HG03175 (cell line): ENCODE data around the gene DMD.
"Not testable (repeated sequence)": the region's sequence is repeated elsewhere in the genome, so short reads cannot be mapped to it uniquely, and the experiment has no call there.

Experiments used
- ATAC-seq: cut with Tn5 transposase; IDR thresholded peaks from one replicate; pipeline ENCODE4 v1.9.1; 2021; ENCODE audit warnings: mild to moderate bottlenecking, moderate library complexity; ENCODE audit not compliant: unreplicated experiment

The DMD gene

GRCh38 chrX:32867781-32868523, 343.4 kb downstream of the DMD start:
- no peak for ATAC-seq

- no peak for ATAC-seq
These were observed 359.1 kb downstream of the DMD start for GRCh38 chrX:32852203-32852602.

GRCh38 chrX:32851556-32851955, 359.8 kb downstream of the DMD start:
- ATAC-seq, result no peak

- ATAC-seq, result no peak
These were observed 363.4 kb downstream of the DMD start for GRCh38 chrX:32847921-32848320.

GRCh38 chrX:32842053-32842452, 369.3 kb downstream of the DMD start:
- no peak for ATAC-seq

GRCh38 chrX:32839781-32840180, 371.6 kb downstream of the DMD start:
- ATAC-seq, result no peak

- ATAC-seq, result no peak
These were observed 386.3 kb downstream of the DMD start for GRCh38 chrX:32825009-32825408.

DNA sequence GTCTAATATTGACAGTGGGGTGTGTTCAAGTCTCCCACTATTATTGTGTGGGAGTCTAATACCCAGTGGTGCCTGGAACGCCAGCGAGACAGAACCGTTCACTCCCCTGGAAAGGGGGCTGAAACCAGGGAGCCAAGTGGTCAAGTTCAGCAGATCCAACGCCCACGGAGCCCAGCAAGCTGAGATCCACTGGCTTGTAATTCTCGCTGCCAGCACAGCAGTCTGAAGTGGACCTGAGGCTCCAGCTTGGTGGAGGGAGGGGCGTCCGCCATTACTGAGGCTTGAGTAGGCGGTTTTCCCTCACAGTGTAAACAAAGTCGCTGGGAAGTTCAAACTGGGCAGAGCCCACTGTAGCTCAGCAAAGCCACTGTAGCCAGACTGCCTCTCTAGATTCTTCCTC, 407.3 kb downstream of the DMD start:
- ATAC-seq, result no peak

DNA sequence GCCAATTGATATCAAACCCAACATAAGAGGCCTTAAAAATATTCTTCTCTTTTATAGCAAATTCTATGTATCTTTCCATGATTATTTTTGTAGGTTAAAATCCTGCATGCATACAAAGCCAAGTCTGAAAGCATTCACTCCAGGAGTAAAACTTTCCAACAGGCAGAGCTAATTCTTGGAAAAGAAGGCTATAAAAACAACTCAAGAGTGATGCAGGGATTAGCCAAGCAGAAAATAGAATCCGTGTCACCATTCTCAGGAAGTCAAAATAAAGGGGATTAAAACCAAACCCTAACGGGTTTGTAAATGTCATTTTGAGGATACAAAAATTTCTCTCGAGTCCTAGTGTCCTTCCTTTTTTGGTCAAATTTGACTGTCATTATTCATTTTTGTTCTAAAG, 412.4 kb downstream of the DMD start:
- no peak for ATAC-seq

DNA sequence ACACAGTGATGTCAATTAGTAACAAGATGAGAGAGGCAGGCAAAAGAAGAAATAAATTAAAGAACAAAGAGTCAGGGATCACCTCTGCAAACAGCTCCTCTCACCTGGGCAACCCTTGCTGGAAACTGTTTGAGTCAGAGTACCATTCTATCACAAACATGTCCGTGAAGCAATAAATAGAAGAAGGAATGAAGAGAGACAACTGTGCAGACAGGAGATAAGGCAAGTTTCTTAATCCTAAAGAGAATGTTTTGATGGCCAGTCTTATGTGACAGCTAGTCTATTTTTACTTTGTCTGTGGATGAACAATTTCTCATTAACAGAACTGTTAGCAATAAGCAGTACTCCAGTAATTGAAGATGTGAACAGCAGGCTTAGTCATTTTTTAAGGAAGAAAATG, 422.4 kb downstream of the DMD start:
- ATAC-seq, result no peak

DNA sequence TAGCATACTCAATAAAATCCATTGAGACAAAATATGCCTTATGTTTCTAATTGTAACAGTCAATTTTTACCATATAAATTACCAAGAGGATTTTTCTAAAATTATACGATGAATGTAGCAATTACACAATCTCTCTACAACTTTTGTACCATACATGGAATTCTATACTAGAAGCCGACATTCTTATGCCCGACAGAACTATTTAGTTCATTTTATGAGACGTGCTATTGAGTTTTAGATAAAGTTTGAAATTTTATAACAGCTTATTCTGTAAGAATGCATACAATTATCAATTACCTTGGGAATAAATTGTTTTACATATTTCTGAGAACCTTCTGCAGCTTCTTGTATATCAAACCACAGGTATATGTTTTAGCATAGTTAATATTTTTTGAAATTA, 431.2 kb downstream of the DMD start:
- no peak for ATAC-seq

GRCh38 chrX:32778965-32779364, 432.4 kb downstream of the DMD start:
- ATAC-seq, result no peak

- ATAC-seq, result no peak
These were observed 436.4 kb downstream of the DMD start for GRCh38 chrX:32774966-32775365.

GRCh38 chrX:32749070-32749469, 462.3 kb downstream of the DMD start:
- ATAC-seq, result no peak

- no peak for ATAC-seq
These were observed 466.0 kb downstream of the DMD start for GRCh38 chrX:32745323-32745722.

DNA sequence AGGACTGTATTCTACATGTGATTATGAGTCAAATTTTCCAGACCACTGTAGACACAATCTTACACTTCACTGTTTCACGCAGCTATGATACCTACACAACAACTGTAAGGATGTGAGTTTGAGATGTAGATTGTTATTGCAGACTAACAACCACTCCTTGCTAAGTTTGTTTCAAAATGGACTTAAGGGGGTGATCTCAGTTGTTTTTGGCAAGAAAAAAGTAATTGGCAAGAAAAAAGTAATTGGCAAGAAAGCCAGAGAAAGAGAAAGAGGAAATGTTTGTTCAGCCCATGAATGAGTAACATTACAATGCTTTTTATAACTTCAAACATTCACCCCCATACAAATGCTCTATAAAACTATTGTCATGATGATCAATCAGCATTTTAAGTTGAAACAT, 466.4 kb downstream of the DMD start:
- no peak for ATAC-seq

- ATAC-seq, result no peak
These were observed 469.4 kb downstream of the DMD start for GRCh38 chrX:32741910-32742309.

DNA sequence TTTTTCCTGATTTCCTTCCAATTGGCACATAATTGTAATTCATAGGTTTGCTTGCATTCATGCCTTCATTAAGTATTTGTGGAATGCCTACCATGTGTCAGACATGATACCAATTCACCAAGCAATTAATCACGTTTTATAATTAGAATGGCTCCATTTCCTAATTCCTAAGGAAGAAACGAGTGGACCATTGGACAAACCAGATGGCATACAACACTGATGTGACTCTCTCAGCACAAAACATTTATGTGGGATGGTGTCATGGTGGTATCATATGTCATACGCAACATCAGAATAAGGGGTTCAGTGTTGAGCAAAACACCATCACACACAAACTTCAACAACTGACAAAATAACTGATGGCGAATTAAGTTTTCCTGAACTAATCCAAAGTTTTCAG, 502.8 kb downstream of the DMD start:
- no peak for ATAC-seq

GRCh38 chrX:32705385-32705784, 506.0 kb downstream of the DMD start:
- not testable (repeated sequence) for ATAC-seq

DNA sequence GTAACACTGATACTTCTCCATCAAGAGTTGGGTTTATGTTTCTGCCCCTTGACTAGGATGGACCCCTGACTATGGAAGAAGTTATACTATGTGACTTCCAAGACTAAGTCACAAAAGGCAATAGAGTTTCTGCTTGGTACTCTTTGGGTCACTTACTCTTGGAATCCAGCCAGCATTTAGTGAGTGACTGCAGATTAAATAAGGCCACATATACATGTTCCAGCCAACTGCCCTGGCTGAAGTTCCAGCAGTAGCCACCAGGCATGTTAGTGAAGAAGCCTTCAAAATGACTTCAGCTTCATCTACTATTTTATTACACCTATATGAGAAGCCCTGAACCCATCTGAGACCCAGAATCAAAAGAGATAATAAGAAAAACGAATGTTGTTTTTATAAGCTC, 524.0 kb downstream of the DMD start:
- no peak for ATAC-seq

DNA sequence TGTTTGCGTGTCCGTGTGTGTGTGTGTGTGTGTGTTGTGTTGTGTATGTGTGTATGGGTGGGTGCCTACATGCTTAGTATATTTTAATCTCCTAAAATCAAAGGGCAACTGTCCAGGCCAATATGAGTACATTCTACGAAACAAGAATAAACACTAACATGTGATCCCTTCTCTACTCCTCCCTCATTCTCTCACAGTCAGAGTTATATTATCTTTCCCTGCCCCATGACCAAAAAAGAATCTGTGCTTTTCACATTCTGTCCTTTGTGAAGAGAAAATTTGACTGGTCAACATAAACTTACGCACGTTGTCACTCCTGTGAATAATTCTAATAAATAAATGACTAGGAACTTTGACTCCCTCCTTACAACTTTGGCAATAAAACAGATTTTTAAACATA, 532.9 kb downstream of the DMD start:
- ATAC-seq, result no peak

- no peak for ATAC-seq
These were observed 538.2 kb downstream of the DMD start for GRCh38 chrX:32673193-32673592.

- no peak for ATAC-seq
These were observed 548.8 kb downstream of the DMD start for GRCh38 chrX:32662516-32662915.
